K562 (cell line): ENCODE measurements around the gene SLC19A1. TPM values are rescaled to one million over a fixed set of nuclear protein-coding genes. Genes with fewer than 3 reads are reported as not detected.

Experiments used
- ATAC-seq: fragments of 200-7000 bp; cut with Tn5 transposase; 3 replicates; pipeline ENCODE4 v1.9.1; 2020; ENCODE audit warnings: moderate library complexity
- BruUV-seq: library from RNA; stranded (reverse); fragments of 400-500 nt; replicated peaks from 2 replicates; lab custom pipeline; 2021; lab: Mats Ljungman, UMichigan
- CTCF ChIA-PET: fragments of 300-600 bp; formaldehyde crosslinking; extraction: SDS; loops from one replicate; lab custom pipeline; 2021; ENCODE audit warnings: low intra/inter-chr PET ratio; lab: Yijun Ruan, JAX
- POLR2A ChIA-PET: fragments of 300-600, 350-650 bp; sonication (Branson Sonifier 250); formaldehyde crosslinking; extraction: SDS; loops from one replicate; lab custom pipeline; 2021; ENCODE audit warnings: antibody characterized with exemption, inconsistent platforms; lab: Yijun Ruan, JAX
- DNase-seq, 4 experiments: peaks; one replicate each; pipeline versions ENCODE4 v3.0.0 to v3.0.0-alpha.2; 2011 to 2018; ENCODE audit warnings: low spot score in 3 of 4, mixed read lengths in 3 of 4; ENCODE audit errors: extremely low read depth in 1 of 4
- FAIRE-seq: peaks from 2 replicates; lab custom pipeline; 2011; peaks lifted over from hg19 to GRCh38; lab: Jason Lieb, UNC
- H2AFZ ChIP-seq: 2 replicates; pipeline ENCODE4 v1.6.0; 2011; ENCODE audit warnings: low read depth, low read length, control low read depth, inconsistent platforms
- H3K27ac ChIP-seq: fragments of 200-600 bp; 3 replicates; pipeline ENCODE4 v1.8.0; 2011; ENCODE audit warnings: low read depth, mild to moderate bottlenecking, control low read depth, inconsistent platforms, low read length, moderate library complexity, mixed read lengths; ENCODE audit errors: extremely low read depth
- H3K27me3 ChIP-seq, 2 experiments: fragments of 300-600 bp in 1 of 2; 2 replicates in 1 of 2; 3 replicates in 1 of 2; pipeline versions ENCODE4 v1.6.0 to v1.8.0; 2011; ENCODE audit warnings: inconsistent platforms in 2 of 2, low read length in 2 of 2, mild to moderate bottlenecking in 1 of 2, mixed read lengths in 1 of 2, moderate library complexity in 1 of 2; ENCODE audit not compliant: control insufficient read depth in 2 of 2, insufficient read depth in 2 of 2
- H3K36me3 ChIP-seq: fragments of 300-600 bp; 3 replicates; pipeline ENCODE4 v1.8.0; 2011; ENCODE audit warnings: mild to moderate bottlenecking, low read length, inconsistent platforms; ENCODE audit not compliant: control insufficient read depth, insufficient read depth
- H3K4me1 ChIP-seq, 2 experiments: fragments of 200-600 bp in 1 of 2; replicated peaks in 1 of 2; 2 replicates in 1 of 2; 3 replicates in 1 of 2; pipeline versions ENCODE4 v1.5.1 to v1.8.0; 2011; ENCODE audit warnings: inconsistent platforms in 2 of 2, low read length in 2 of 2, mild to moderate bottlenecking in 1 of 2, mixed read lengths in 1 of 2, moderate library complexity in 1 of 2; ENCODE audit not compliant: control insufficient read depth in 2 of 2, insufficient read depth in 2 of 2
- H3K4me2 ChIP-seq: 2 replicates; pipeline ENCODE4 v1.6.1; 2011; ENCODE audit warnings: low read length, control low read depth, inconsistent platforms, mixed read lengths; ENCODE audit not compliant: insufficient read depth
- H3K4me3 ChIP-seq: fragments of 200-600 bp; sonication (generic), shearing (Covaris generic); 2 replicates; pipeline ENCODE4 v1.5.1; 2016; ENCODE audit warnings: control low read depth, inconsistent platforms
- H3K79me2 ChIP-seq: fragments of 200-600 bp; 3 replicates; pipeline ENCODE4 v1.8.0; 2011; ENCODE audit warnings: low read length, inconsistent platforms; ENCODE audit not compliant: control insufficient read depth, insufficient read depth
- H3K9ac ChIP-seq, 2 experiments: 2 replicates each; pipeline versions ENCODE4 v1.6.0 to v1.6.1; 2011; ENCODE audit warnings: low read depth in 2 of 2, low read length in 2 of 2, control low read depth in 1 of 2, inconsistent platforms in 1 of 2, mild to moderate bottlenecking in 1 of 2, mixed read lengths in 1 of 2; ENCODE audit not compliant: insufficient read depth in 1 of 2
- H3K9me1 ChIP-seq: one replicate; pipeline ENCODE4 v1.6.0; 2011; ENCODE audit warnings: inconsistent platforms, mild to moderate bottlenecking, low read length, moderate library complexity; ENCODE audit not compliant: control insufficient read depth, insufficient read depth
- H3K9me3 ChIP-seq: replicated peaks from 2 replicates; pipeline ENCODE4 v1.5.1; 2011; ENCODE audit warnings: low read depth, low read length, inconsistent platforms; ENCODE audit not compliant: control insufficient read depth, insufficient read depth
- H4K20me1 ChIP-seq: replicated peaks from 2 replicates; pipeline ENCODE4 v1.6.1; 2011; ENCODE audit warnings: low read length, inconsistent platforms, mixed read lengths; ENCODE audit not compliant: control insufficient read depth, insufficient read depth
- CBFB ChIP-seq: sonication (generic); formaldehyde crosslinking; IDR thresholded peaks from 2 replicates; pipeline ENCODE4 v1.4.0; 2020; ENCODE audit warnings: mild to moderate bottlenecking, missing genetic modification reagents
- ID3 ChIP-seq, 2 experiments: fragments of 250-450 bp in 1 of 2; fragments of 450-650 bp in 1 of 2; sonication (Bioruptor Pico) in 1 of 2; IDR thresholded peaks; 2 replicates each; pipeline versions ENCODE4 v1.6.1 to v1.8.0; 2016 to 2021; ENCODE audit warnings: mild to moderate bottlenecking in 2 of 2, moderate library complexity in 2 of 2, missing compliant biosample characterization in 1 of 2, missing genetic modification characterization in 1 of 2
- WGBS: fragments of 100-300 bp; shearing (Covaris generic); methylation state at CpG from one replicate; pipeline ENCODE4 v1.1.6; 2016; ENCODE audit warnings: low coverage, mixed read lengths; ENCODE audit not compliant: insufficient coverage; ENCODE audit errors: missing lambda C conversion rate; 5-methylcytosine and 5-hydroxymethylcytosine counted together
- in situ Hi-C: fragments of 300-500 bp; cut with MboI; formaldehyde crosslinking; loops from 4 replicates; pipeline ENCODE4 v1.15.0; 2018; ENCODE audit warnings: inconsistent platforms, mixed read lengths
- intact Hi-C: fragments of 100-400 bp; cut with micrococcal nuclease; formaldehyde crosslinking; loops from 2 replicates; pipeline ENCODE4 v1.14.2; 2022
- polyA plus RNA-seq, 8 experiments: library from polyadenylated mRNA; depleted of rRNA in 4 of 8; stranded (reverse) in 5 of 8; unstranded in 3 of 8; fragments of >200 nt; fragmentation: Nextera tagmentation in 2 of 8; fragmentation: Illumina TruSeq in 1 of 8; extraction: Ambion mirVana in 2 of 8; extraction: Trizol in 1 of 8; gene quantifications; 2 replicates each; pipeline versions ENCODE4 v1.2.1 to v1.2.3, GENCODE V29; 2011 to 2014; ENCODE audit warnings: inconsistent platforms in 1 of 8, missing spikeins in 1 of 8
- total RNA-seq, 7 experiments: library from RNA; depleted of rRNA in 6 of 7; stranded (reverse); fragments of >200 nt in 6 of 7; fragmentation: Illumina TruSeq in 2 of 7; extraction: Trizol in 2 of 7; gene quantifications; 2 replicates each; pipeline versions ENCODE4 v1.2.1 to v1.2.3, GENCODE V29; 2011 to 2021; ENCODE audit warnings: low replicate concordance in 1 of 7

The SLC19A1 gene
- total and polyA plus RNA-seq, 9 of the 15 experiments (the other 6 are each of a cell fraction or from before 2014, with no cell fraction given), result 0.65 to 88.7 (median 12.0) TPM

- Histone ChIP-seq H3K9ac (no peak overlapping the region), H3K9me1 (no peaks in the 10 kb centered on the region), H2AFZ (no peak overlapping the region), H3K4me2 (no peak overlapping the region), H4K20me1 (no peaks in the 10 kb centered on the region; the same call in 1 of the 2 replicates), H3K9me3 (no peaks in the 10 kb centered on the region; the same call in 1 of the 2 replicates), H3K4me1 (peaks cover 13 to 78% of the 10 kb centered on the region in 2 experiments; a peak in 4 of 5 replicates), H3K27ac (no peak overlapping the region), H3K27me3 (no peaks in the 10 kb centered on the region; a peak in 1 of 5 replicates), H3K36me3 (peaks cover 13% of the 10 kb centered on the region; the same call in 2 of the 3 replicates), H3K4me3 (no peak overlapping the region), H3K79me2 (no peaks in the 10 kb centered on the region)
- in situ Hi-C loops (no loop called here), intact Hi-C loops (loop anchor here (5.0 kb wide), 1 partner anchor 117 kb away; no protein-coding TSS in a partner anchor)
- ATAC-seq (no peak), DNase-seq (no peak), FAIRE-seq (no peak)
- CTCF ChIA-PET, result interaction anchor here (0.9 kb wide), 1 partner anchor 188 kb away, joined by 3 read pairs; no protein-coding TSS in a partner anchor
- WGBS, result 71% methylated on average over 34 of the region's 37 CpGs
- TF ChIP-seq ID3 (CRISPR knock-in tag; IDR thresholded peaks at IDR 0.05) (no peak), ID3 (tag; IDR thresholded peaks at IDR 0.05) (no peak), CBFB (CRISPR knock-in tag) (0 out of 2 replicates have a peak, but pooled peaks have one; percentile 10)
- no TSS peak for BruUV-seq
- POLR2A ChIA-PET, result interaction anchor here (0.9 kb wide), 1 partner anchor 8 kb away, joined by 3 read pairs; no protein-coding TSS in a partner anchor
Observed at GRCh38 chr21:45479691-45480675, 62.3 kb downstream of the SLC19A1 start.
